AG09319 (cell line): ENCODE results near the gene CST5.

Source experiments
- DNase-seq: peaks from one replicate; pipeline ENCODE4 v3.0.0-alpha.2; 2010; ENCODE audit warnings: low read depth; ENCODE audit errors: extremely low read depth
- TF ChIP-seq, protein P1 (sequence below): IDR thresholded peaks from 2 replicates; pipeline ENCODE4 v1.5.1; 2011; ENCODE audit warnings: low read depth, mild to moderate bottlenecking, inconsistent platforms, low read length, moderate library complexity

Gene CST5, protein sequence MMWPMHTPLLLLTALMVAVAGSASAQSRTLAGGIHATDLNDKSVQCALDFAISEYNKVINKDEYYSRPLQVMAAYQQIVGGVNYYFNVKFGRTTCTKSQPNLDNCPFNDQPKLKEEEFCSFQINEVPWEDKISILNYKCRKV

DNA sequence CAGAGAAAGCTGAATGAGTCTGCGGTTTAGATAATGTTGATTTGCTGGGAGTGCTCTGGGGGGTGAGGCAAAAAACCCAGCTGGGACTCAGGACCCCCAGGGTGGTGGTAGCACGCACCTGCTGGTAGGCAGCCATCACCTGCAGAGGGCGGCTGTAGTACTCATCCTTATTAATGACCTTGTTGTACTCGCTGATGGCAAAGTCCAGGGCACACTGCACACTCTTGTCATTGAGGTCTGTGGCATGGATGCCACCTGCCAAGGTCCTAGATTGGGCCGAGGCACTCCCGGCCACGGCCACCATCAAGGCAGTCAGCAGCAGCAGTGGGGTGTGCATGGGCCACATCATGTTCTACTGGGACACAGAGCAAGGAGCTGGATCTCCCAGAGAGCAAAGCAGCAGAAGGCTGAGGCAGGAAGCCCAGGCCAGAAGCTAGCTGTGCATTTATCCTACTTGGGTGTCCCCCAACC lies at the start of gene CST5:
TSS of gene CST5 (minus strand) at position 421 of the 471 bp plus-strand sequence. CDS start at position 349, 72 bp downstream.
- TF ChIP-seq, protein P1, sequence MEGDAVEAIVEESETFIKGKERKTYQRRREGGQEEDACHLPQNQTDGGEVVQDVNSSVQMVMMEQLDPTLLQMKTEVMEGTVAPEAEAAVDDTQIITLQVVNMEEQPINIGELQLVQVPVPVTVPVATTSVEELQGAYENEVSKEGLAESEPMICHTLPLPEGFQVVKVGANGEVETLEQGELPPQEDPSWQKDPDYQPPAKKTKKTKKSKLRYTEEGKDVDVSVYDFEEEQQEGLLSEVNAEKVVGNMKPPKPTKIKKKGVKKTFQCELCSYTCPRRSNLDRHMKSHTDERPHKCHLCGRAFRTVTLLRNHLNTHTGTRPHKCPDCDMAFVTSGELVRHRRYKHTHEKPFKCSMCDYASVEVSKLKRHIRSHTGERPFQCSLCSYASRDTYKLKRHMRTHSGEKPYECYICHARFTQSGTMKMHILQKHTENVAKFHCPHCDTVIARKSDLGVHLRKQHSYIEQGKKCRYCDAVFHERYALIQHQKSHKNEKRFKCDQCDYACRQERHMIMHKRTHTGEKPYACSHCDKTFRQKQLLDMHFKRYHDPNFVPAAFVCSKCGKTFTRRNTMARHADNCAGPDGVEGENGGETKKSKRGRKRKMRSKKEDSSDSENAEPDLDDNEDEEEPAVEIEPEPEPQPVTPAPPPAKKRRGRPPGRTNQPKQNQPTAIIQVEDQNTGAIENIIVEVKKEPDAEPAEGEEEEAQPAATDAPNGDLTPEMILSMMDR, result no peak
- no peak for DNase-seq

DNA sequence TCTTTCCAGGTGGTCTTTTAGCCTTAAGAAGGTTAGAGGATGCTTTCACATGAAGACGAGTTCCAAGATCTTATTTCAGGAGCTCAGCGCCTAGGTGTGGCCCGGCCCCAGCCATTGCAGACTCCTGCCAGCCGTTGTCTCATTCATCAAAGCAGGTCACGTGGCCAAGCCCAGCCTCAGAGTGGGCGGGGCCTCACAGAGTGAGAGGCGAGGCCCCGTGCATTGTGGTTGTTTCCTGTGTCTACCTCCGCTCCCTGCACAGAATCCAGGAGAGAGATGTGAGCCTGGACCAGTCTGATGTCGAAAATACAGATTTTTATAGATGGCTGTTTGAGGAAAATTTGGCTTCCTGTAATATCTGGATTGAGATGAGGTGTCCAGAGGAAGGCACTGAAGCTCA lies 49.2 kb upstream of the CST5 start:
- DNase-seq, result no peak
- TF ChIP-seq, protein P1, result no peak

DNA sequence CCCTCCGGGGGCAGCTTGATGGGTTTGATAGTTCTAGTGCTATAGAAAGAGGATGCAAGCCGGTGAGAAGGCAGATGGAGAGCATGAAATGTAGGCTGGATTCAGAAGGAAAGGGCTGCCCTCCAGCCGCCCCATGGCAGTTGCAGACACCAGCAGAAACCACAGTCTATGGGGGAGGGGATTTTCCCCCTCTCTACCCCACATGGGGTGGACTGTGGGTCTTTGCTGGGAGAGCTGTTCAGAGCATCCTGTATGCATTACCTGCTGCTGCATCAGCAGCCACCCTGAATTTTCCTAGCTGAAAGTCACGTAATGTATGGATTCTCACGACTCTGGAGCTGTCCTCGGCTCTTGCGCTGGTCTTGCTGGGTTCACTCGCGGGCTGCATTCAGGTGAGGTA lies 48.8 kb upstream of the CST5 start:
- TF ChIP-seq, protein P1, result no peak

DNA sequence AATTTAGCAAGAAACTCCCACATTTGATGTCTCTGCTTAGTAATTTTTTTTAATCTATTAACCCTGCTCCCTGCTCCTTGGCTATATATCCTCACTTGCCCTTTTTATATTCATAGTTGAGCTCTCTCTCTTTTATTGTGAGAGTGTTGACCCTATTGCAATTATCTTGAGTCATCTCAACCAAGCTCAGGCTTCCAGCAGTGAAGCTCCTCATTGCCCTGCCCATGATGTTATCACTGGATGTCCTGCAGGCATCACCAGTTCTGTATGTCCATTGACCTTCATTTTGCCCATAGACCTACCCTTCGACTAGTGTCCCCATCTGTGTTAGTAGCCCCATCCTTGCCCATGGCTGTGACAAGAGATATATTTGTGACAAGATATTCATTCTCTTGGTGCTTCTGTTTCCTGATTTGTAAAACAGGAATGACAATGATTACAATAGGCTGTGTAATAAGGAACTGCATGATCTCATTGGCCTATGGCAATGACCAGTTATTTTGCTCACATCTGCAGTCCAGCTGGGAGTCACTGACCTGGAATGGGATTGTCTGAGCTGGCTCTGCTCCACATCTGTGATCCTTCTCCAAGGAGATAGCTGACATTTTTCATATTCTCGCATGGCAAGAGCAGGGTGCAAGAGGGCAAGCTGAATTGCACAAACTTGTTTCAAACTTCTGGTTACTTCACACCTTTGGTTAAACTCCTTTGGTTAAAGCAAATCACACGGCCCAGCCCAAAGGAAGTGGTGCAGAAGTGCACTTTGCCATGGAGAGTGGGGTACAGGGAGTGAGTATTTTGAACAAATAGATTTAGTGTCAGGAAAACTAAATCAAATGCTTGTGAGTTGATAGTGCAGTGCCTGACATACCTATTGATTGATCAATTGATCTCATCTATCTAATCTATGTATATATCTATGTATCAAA lies 47.7 kb upstream of the CST5 start:
- TF ChIP-seq, protein P1, result no peak

More for the DNA sequence above, 48.8 kb upstream of the CST5 start:
- no peak for DNase-seq

GRCh38 chr20:23926526-23926880 lies 47.0 kb upstream of the CST5 start:
- TF ChIP-seq, protein P1, result no peak

More for the DNA sequence above, 47.7 kb upstream of the CST5 start:
- peak; percentile 16 for DNase-seq

DNA sequence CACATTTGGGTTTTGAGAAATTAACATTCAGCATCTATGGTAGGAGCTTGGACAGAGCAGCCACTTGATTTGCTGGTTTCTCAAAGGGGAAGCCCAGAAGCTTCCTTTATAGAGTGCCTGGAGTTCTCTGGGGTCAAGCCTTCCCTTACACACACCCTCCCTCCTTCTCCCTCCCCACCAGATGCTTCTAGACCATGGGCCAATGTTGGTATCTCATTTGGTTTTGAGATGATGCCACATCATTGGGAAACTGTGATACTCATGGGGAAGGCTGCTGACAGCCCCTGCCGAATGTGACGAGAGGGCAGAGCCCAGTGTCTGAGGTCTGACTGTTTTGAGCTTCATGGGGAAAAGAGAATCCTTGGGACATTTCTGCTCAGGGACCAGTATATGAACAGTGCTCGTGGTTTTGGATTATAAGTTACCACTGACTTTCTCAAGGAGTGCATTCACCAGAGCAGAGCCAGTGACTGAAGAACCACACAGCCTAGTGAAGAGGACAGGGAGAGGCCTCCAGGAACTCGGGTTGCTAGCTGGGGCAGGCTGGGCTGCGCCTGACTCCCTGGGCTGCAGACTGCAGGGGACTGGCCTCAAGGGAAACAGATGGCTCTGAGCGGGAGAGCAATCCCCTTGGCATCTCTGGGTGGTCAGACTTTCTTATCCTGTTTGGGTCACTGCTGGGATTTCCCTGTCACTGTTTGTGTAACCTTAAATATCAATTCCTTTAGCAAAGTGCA lies 46.4 kb upstream of the CST5 start:
- DNase-seq, result no peak
- TF ChIP-seq, protein P1, result no peak

More at GRCh38 chr20:23926526-23926880, 47.0 kb upstream of the CST5 start:
- no peak for DNase-seq
